ENCODE data around the gene LRRC28.
"Not testable (repeated sequence)": the region's sequence is repeated elsewhere in the genome, so short reads cannot be mapped to it uniquely, and the experiment has no call there.

LRRC28 gene

DNA sequence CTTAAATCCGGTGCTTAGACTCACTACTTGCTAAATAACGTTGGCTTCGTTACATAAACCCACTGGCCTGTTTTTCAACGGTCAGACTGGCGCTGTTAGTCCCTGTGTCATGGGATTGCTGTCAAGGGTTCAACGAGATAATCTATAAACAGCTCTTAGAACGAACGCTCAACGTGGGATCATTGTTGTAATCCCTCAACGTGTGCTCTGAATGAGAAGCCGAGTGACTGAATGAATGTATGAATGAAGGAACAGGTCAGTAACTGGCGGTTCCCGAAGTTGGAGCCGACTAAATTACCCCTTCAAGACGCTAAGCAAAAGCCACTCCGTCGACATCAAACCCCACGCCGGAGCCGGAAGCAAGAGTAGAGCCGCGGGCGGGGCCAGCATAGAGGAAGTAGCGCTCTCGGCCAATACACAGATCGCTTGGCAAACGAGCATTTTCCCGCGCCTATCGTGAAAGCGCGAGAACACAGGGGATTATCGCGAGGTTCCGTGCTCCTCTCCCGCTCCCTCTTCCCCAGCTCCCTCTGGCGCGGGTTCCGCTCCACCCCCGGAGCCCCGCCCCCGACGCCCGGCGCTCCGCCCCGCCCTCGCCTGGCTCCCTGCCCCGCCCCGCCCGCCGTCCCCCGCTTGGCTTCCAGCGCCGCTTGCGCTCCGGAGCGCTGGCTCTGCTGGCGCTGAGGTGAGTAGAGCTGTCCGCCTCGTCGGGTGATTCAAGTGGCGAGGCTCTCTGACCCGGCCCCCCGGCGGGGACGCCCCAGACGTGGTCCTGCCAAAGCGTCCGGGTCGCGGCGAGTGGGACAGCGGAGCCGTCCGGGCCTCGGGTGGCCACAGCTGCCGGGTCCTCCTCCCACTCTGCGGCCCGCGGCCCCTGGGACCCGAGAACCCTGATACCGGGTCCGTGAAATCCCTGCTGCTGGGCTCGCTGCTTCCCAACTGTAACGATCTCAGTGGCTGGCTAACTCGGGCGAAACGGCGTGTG, at the start of gene LRRC28:
Gene LRRC28 (plus strand): TSS at position 625 of the 985 bp plus-strand sequence. CDS start 4,477 bp downstream, outside the sequence.
- peak; percentile 99 for DNase-seq

DNA sequence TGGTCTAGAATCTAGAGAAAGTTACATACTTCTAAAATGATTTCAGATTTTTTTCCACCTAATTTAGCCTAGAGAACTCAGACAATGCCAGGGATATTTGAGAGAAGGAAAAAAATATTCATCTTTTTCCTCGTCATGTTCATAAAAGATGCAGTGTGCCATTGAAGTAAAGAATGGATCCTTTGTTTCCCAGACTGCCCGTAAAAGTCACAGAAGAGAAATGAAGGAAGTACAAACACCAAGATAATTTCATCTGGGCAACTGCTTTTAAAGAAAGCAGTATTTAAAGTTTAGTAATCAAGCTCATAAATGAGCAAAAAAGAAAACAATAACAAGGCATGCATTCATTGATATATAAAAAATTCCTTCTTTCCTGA, 49.1 kb upstream of the LRRC28 start:
- no peak for DNase-seq

DNA sequence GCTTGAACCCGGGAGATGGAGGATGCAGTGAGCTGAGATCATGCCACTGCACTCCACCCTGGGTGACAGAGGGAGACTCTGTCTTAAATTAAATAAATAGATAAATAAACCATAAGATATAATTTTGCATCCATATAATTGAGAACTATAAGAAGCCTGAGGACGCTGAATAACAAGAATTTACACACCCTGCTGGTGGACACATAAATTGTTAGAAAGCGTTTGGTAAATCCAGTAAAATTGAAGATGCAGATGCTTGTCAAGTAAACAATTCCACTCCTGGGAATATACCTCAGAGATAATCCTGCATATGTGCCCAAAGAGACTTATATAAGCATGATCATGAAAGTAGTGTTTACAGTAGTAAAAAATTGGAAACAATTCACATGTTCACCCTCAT, 43.6 kb upstream of the LRRC28 start:
- DNase-seq: no peak

DNA sequence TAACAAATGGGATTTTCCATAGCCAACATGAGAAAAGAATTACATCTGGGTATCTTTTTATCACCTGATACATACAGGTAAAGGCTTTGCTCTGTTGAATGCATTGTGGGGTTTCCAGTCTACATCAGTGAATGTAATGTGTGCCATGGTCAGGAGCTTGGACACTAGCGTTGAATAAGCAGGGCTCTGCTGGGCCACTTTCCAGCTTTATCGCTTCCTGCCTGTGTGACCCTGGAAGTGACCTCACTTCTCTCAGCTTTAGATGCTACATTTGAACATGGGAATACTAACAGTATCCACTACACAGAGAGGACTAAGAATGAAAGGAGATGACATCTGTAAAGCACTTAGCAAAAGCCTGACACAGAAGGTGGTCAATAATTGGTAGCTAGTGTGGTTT, 42.0 kb upstream of the LRRC28 start:
- no peak for DNase-seq

DNA sequence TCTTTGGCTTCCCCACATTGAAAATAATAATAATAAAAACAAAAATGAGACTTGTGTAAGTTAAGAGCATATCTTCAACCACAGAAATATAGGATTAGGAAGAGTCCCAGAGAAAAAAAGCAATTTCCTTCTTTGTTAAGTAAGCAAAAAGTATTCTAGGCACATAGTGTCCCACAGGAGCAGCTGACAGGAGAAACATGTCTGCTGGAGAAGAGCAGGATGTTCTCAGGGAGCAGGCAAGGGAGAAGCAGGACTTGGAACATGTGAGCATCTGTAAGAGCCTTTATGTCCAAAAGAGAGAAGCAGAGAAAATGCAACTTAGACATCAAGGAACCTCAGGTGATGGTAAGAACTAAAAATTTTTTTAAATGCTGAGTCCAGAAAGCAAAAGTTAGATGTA, 40.9 kb upstream of the LRRC28 start:
- no peak for DNase-seq

DNA sequence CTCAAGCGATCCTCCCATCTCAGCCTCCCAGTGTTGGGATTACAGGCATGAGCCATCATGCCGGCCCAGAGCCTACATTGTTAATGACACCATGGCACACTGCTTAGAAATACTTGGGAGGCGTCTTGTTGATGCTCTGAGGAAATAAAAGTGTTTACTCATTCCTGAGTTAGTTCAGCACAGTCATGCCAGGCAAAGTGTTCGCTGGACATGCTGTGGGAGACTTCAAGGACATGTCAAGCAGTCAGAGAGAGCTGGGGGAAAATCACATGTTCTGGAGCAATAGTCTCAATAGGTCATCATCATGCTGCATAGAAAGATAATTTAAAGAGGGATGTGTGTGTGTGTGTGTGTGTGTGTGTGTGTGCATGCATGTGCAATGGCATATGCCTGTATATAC, 39.4 kb upstream of the LRRC28 start:
- DNase-seq: no peak

DNA sequence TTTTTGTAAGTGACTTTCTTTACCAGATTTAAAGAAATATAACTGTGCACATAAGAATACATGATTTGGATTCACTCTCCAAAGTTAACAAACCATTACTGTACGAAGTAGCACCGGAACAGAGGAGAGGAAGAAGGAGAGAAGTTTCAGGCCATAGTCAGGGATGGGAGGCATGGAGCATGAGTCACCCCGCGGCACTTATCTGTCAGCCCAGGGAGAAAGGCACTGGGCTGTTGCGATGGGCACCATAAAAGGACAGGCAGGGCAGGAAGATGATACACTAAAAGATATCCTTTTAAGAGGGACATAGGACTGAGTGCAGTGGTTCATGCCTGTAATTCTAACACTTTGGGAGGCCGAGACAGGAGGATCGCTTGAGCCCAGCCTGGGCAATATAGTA, 38.9 kb upstream of the LRRC28 start:
- no peak for DNase-seq

DNA sequence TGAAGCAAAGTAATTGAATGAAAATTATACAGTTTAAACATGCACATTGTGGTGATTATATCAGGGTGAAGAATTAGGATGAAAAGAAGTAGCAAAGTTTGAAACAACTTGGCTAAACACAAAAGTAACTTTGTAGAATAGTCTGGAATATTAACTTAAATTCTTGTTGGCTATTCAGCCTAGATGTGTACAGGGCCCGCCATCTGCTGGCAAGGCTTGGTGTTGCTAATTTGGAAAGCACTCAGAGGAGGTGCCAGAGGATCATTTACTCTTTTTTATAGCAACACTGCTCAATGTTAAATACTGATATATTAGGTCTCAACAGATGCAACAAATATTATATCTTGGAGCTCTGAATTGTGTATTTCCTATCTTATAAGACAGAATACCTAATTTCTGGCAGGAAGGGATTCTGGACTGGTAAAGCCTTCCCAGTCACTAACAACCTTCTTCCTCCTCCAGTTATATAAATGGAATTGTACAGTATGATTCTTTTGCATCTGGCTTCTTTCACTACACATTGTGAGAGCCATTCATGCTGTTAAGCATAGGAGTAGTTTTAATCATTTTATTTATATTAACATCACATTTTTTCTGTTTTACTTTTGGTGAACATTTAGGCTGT, 38.0 kb upstream of the LRRC28 start:
- DNase-seq: peak; percentile 55

DNA sequence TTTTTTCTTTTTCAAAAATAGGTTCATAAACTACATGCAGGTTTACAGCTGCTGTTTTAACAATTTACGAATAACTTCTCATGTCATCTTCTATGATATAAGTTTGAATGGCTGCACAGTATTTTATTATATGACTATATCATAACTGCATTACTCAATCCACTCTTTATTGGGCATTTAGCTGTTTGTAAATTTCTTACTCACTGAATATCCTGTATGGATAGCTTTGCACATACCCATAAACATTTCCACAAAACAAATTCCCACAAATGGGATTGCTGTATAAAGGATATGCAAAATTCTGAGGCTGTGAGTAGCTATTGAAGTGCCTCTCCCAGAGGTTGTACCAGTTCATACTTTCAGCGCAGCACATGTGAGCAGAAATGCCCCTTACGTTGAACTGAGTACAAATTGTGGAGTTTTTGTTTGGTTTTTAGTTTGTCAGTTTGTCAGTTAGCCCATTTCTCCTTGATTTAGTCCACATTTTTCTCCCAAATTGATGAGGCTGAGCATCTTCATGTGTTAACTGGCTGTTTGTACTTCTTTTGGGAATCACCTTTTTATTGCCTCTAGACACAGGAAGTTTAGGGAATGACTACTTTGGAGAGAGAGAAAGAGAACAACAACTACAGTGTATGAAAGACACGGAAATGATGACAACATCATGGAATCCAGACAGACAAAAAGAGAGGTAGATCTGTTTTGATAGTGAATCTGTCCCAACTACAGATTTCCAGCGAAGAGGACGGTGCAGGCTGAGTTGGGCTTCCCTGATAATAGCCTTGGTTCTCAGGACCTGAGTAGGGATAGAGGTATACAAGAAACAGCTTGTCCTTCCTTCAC, 26.7 kb upstream of the LRRC28 start:
- no peak for DNase-seq

DNA sequence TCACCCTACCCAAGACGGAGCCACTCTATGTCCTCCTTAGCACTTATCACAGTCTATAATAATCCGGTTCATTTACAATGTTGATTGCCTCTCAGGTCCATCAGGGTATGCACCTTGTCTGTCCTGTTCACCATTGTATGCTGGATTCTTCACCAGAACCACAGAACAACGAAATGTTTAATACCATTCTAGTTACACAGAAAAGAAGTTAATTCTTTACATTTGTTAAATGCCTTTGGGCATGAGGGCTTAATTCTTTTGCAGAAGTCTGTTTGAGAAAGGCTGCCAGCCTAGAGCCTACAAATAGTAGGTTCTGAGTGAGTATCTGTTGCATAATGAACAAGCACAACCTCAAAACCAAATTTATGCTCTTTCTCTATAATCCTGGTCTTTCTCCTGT, 24.5 kb upstream of the LRRC28 start:
- no peak for DNase-seq

DNA sequence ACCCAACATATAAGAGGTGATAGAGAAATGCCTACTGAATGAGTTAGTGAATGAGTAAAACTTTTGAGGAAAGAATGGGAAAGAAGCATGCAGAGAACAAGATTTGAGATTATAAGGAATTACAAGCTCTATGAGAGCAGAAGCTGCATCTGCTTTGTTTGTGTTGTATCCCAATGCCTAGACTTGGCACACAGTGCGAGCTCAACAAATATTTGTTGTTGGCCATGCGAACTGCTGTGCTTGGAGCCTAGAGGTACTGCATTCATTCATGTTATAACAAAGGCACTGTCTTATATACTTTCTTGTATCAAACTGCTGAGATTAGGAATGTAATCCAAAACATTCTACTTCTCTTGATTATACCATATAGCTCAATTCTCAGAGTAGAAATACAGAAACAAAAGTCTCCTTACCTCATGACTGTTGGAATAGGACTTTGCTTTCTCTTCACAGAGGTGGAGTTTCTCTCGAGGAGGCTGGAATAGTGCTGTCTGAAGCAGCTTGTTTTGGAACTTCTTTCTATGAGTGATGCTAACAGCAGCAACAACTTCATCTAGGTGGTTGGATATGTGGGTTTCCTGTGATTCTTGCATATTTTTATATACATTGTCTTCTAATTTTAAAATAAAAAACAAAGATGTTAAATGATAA, 23.0 kb upstream of the LRRC28 start:
- DNase-seq: no peak

DNA sequence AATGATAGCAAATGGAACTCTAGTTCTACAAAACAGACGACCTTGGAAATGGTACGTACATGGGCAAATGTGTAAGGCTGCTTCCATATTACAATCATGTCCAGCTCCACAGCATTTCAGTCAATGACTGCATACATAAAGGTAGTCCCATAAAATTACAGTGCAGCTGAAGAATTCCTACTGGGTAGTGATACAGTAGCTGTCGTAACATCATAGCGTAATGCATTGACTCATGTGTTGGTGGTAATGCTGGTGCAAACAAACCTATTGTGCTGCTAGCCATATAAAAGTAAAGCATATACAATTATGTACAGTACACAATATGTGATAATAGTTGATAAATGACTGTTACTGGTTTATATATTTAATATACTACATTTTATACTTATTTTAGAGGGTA, 20.4 kb upstream of the LRRC28 start:
- DNase-seq: peak; percentile 40

DNA sequence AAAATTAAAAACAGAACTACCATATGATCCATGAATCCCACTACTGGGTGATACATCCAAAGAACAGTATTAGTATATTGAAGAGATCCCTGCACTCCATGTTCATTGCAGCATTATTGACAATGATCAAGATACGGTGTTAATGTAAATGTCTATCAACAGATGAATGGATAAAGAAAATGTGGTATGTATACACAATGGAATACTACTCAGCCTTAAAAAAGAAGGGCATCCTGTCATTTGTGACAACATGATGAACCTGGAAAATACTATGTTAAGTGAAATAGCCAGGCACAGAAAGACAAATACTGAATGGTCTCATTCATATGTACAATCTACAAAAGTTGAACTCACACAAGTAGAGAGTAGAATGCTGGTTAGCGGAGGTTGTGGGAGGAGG, 18.5 kb upstream of the LRRC28 start:
- no peak for DNase-seq

DNA sequence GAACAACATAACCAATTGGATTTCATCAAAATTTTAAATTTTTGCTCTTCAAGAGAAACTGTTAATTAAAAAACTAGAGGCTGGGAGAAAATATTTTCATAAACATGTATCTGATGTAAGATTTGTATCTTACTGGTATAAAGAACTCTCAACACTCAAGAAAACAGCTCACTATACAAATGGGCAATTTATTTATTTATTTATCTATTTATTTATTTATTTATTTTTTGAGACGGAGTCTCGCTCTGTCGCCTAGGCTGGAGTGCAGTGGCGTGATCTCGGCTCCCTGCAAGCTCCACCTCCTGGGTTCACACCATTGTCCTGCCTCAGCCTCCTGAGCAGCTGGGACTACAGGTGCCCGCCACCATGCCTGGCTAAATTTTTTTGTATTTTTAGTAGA, 17.1 kb upstream of the LRRC28 start:
- DNase-seq: not testable (repeated sequence)

DNA sequence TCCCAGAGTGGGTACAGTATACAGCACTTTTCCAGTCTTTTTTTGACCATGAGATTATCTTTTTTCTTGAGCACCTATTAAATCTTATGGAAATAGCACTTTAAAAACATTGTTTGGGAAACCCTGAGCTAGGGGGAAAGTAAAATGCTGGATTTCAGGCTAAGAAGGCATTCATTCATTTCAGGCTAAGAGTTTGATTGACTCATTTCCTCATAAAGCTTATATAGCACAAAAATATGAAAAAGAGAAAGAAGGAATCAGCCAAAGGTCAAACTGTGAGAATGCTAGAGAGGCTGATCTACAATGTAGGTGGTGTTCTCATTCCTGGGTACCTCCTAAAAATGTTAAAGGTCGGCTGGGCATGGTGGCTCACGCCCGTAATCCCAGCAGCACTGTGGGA, 12.4 kb upstream of the LRRC28 start:
- DNase-seq: no peak

DNA sequence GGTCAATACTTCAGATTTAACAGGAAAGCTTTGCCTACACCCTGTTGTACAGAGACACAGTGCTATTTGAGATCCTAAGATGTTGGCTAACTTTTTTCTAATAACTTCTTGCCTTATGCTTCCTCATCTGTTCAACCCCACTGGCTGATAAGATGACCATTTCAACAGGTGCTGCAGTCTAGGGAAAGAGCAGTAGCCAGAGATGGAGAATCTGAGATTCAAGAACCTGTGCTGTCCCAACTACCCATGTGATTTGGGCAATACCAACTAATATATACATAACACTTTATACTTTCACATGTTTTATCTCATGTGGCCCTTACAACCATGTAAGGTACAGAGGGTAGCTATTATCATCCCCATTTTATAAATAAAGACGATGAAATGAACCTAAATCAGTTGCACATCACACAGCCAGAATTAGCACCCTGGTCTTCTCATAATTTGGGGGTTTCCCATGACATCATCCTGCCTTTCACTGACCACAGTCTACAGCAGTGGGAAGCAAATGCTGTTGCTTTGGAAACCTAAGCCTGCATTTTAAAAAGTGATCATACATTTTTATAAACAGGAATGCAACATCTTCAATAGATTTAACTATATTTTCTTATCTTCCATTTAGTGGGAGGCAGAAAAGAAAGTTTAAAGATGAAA, 11.6 kb upstream of the LRRC28 start:
- DNase-seq: peak; percentile 11

DNA sequence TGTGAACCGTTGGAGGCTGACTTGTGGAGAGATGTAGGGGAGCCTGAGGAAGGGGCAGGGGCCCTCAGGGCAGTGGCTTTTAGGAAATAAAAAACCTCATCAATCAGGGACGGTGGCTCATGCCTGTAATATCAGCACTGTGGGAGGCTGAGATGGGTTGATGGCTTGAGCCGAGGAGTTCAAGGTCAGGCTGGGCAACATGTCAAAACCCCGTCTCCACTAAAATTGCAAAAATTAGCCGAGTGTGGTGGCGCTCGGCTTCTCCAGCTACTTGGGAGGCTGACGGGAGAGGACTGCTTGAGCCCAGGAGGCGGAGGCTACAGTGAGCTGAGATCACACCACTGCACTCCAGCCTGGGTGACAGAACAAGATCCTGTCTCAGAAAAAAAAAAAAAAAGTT, 9.5 kb upstream of the LRRC28 start:
- DNase-seq: no peak

DNA sequence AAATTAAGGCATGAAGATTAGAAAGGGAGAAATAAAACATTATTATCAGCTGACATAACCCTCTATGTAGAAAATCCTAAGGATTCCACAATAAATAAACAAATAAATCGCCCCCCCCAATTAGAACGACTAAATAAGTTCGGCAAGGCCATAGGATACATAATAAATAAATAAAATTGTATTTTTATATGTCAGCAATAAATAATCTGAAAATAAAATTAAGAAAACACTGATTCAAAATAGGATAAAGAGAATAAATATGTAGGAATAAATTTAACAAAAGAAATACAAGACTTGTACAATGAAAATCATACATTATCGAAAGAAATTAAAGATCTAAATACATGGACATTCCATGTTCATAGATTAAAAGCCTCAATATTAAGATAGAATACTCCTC, 7.0 kb upstream of the LRRC28 start:
- no peak for DNase-seq

DNA sequence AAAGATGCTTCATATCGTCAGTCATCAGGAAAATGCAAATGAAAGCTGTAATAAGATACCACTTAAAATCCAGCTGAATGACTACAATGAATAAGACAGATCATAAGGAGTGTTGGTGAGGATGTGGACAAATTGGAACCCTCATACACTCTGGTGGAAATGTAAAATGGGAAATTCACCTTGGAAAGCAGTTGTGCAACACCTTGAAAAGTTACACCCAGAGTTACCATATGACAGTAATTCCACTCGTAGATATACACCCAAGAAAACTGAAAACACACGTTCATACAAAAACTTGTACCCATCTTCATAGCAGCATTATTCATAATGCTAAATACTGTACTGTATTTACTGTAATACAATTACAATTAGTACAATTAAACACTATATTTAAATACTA, 4.2 kb upstream of the LRRC28 start:
- no peak for DNase-seq

DNA sequence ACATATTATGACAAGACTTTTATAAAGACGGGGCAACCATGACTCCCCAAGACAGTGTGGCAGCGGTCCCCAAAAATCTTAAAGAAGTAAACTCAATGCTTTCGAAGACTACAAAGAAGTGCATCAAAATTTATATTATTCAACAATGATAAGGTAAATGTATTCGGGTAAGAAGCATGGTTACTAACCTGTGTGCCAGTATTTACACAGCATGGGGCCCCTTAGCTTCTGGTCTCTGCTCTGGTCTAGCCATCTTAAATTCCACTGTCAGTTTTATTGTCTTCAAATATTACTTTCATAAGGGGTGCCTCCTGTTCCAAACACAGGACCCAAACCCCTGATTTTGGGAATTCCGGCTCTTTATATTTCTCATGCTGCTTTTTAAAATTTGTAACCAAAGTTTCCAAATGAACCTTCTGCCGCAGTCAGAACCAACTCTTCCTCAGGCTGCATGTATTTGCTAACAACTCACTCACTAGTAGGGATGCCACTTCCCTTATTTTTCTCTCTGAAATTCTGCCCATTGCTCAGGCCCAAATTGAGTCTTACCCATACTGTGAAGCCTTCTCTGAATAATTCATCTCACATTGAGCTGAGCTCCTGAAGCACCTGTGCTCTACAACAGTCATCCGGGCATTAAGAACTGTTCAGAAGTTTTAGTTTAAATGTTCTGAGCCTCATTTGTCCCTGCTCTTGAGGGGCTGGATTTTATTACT, 3.1 kb upstream of the LRRC28 start:
- DNase-seq: no peak

DNA sequence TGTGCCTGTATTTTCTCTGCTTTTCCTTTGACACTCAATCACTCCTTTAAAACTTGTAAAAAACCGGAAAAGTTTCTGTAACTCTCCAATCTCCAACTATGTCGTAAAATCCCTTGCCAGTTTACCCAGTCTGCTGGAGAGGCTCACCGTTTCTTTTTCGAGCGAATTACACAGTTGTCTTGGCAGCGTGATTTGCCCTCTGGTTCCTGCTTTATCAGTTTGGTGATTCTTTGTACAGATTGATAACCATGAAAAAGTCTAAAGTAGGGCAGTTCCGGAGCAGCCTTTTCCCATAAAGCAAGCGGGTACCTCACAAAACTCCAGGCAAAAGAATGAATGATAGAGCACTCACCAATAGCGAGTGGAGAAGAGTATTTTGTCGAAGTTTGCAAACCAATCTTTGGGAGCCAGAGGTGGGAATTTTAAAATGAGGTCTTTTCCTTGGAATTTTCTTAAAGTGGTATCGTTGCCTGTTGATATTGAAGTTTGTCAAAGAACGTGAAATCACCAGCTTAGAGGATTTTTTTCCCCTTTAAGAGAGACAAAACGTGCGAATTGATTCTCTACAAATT, 1.9 kb upstream of the LRRC28 start, which contains the start of gene TTC23:
Gene TTC23 (minus strand): TSS at position 312 of the 572 bp plus-strand sequence. CDS start 20,869 bp downstream, outside the sequence.
- DNase-seq: no peak

Measured in NCI-H69 (cell line).